ENCODE measurements around the gene GXYLT2.

The GXYLT2 gene

GRCh38 chr3:72887705-72888545 is at the start of gene GXYLT2:
Gene GXYLT2, plus strand, starts transcription at chr3:72888046. Its CDS starts 188 bp downstream, at chr3:72888234.
- DNase-seq, result peak; percentile 3 to 29

- DNase-seq, result no peak
These were observed 48.8 kb upstream of the GXYLT2 start for GRCh38 chr3:72839057-72839456.

GRCh38 chr3:72844436-72844993 is 43.3 kb upstream of the GXYLT2 start:
- DNase-seq, result no peak

- DNase-seq, result no peak
These were observed 41.7 kb upstream of the GXYLT2 start for GRCh38 chr3:72846166-72846565.

- DNase-seq, result no peak
These were observed 40.6 kb upstream of the GXYLT2 start for GRCh38 chr3:72847282-72847681.

GRCh38 chr3:72847751-72848702 is 39.8 kb upstream of the GXYLT2 start, which contains the start of gene SHQ1:
Gene SHQ1, minus strand, starts transcription at chr3:72848445. Its CDS starts 105 bp downstream, at chr3:72848340.
- DNase-seq, result peak; percentile 94 to 95

GRCh38 chr3:72848703-72849081 is 39.2 kb upstream of the GXYLT2 start:
- DNase-seq, result peak in 1 of 2 experiments; percentile 12

- no peak for DNase-seq
These were observed 32.8 kb upstream of the GXYLT2 start for GRCh38 chr3:72855001-72855400.

- no peak for DNase-seq
These were observed 27.8 kb upstream of the GXYLT2 start for GRCh38 chr3:72860053-72860452.

- DNase-seq, result no peak
These were observed 27.0 kb upstream of the GXYLT2 start for GRCh38 chr3:72860846-72861245.

- DNase-seq, result no peak
These were observed 25.3 kb upstream of the GXYLT2 start for GRCh38 chr3:72862314-72863090.

- DNase-seq, result no peak
These were observed 15.7 kb upstream of the GXYLT2 start for GRCh38 chr3:72872183-72872582.

- DNase-seq, result no peak
These were observed 522 bp upstream of the GXYLT2 start for GRCh38 chr3:72887343-72887704.

GRCh38 chr3:72888546-72889309 is 882 bp downstream of the GXYLT2 start:
- DNase-seq, result no peak

GRCh38 chr3:72889310-72890165 is 1.7 kb downstream of the GXYLT2 start:
- no peak for DNase-seq

- DNase-seq, result no peak
These were observed 2.5 kb downstream of the GXYLT2 start for GRCh38 chr3:72890166-72890925.

- no peak for DNase-seq
These were observed 3.4 kb downstream of the GXYLT2 start for GRCh38 chr3:72891053-72891855.

GRCh38 chr3:72892081-72892775 is 4.4 kb downstream of the GXYLT2 start:
- no peak for DNase-seq
